Lower leg skin (tissue), 3 donors: ENCODE measurements around the gene PPP2R5D.

Experiments
- CTCF ChIP-seq, 3 donors: fragments of 450-650 bp; IDR thresholded peaks; one replicate each; pipeline ENCODE4 v1.5.1; 2016; ENCODE audit warnings: antibody characterized with exemption in 3 of 3, mild to moderate bottlenecking in 3 of 3, moderate library complexity in 2 of 3
- POLR2A ChIP-seq, 2 donors: fragments of 450-650 bp; IDR thresholded peaks; one replicate each; pipeline ENCODE4 v1.6.1; 2016 to 2017; ENCODE audit warnings: antibody characterized with exemption in 2 of 2, mild to moderate bottlenecking in 1 of 2, moderate library complexity in 1 of 2

DNA sequence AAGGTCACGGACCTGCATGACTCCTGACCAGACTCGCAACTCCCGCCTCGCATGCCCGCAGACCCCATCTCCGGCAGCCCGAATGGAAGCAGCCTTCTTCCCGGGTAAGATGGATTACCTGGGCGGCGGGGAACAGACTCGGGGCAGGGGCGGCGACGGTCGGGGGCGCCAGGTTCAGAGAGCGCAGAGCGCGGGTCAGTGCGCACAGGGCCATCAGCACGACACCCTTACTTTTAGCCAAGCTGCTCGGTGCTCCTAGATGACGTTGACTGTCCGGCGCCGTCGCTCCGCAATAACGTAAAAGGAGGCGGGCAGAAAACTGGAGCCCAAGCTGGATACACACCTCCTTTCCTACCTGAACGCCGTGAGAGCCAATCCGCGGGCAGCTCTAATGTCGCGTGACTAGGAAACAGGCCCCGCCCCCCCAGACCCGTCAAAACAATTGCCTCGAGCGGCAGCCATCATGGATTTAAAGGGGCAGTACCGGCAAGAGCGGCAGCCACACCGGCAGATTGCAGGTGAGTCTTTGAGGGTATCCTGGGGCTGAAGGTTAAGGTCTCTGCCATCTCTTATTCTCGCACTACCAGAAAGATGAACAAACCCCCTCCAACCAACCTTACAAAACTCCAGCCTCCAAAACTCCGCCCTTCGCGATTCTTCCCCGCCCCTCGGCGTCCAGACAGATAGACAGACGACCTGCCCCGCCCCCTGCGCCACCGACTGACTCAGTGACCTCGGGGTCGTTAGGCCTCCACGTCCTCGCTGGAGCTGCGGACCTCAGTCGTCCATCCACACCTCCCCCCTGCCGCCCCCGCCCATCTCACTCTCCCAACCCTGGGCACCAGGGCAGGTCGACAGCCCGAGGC is 75.0 kb downstream of the PPP2R5D start, which contains the start of the genes KLC4 and MRPL2:
- TF ChIP-seq CTCF (IDR thresholded peaks at IDR 0.05): no peak
- TF ChIP-seq POLR2A (IDR thresholded peaks at IDR 0.05): peak in 1 of 2 donors; percentile 49
